HG03039 (cell line): Measurements from ENCODE around the gene KCNH2.
"Not testable (repeated sequence)": the region's sequence is repeated elsewhere in the genome, so short reads cannot be mapped to it uniquely, and the experiment has no call there.

Experiments used
- ATAC-seq: cut with Tn5 transposase; IDR thresholded peaks from one replicate; pipeline ENCODE4 v1.9.1; 2021; ENCODE audit warnings: mild to moderate bottlenecking, moderate library complexity; ENCODE audit not compliant: unreplicated experiment

KCNH2 gene

GRCh38 chr7:150936018-150936417, 42.1 kb downstream of the KCNH2 start:
- no peak for ATAC-seq

DNA sequence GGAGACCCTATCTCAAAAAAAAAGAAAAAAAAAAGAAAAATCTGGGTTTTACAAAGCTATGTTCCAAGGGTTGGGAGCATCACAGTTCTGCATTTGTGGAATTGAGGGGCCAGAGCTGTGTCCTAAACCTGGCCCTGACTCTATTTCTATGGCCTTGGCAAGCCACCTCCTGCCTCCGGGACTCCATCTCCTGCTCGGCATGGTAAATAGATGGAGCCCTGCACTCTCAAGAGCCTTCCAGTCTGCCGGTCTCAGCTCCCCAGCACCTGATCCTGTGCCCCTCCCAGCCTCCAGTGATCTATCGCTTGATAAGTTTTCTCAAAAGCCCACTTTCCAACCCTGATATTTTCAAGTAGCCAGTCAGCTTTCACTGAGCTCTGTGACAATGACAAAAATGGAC, 43.0 kb downstream of the KCNH2 start:
- no peak for ATAC-seq

DNA sequence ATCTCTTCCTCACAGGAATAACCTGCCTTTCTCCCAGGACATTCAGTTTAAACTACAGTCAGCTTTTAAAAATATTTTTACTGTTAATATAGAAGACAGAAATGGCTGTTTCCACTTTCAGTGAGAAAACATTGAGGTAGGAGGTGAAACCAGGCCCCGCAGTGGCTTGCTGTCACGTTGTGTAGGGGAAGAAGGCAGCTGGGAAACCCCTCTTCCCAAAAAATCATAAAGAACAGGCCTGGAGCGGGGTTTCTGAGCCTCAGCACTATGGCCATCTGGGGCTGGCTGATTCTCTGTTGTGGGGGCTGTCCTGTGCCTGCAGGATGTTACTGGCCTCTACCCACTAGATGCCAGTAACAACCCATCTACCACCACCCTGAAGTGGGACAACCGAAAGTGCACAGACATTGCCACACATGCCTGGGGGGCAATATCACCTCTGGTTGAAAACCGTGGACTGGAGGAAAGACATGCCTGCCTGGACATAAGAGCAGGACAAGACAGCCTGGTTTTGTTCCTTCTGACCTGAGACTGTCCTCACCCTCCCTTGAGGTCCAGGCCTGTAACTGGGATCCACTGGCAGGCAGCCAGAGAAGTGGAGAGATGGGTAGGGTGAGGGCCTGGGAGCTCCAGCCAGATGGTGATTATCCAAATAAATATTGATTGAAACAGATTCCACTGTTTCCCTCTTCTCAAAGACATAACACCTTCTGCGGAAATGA, 43.9 kb downstream of the KCNH2 start:
- no peak for ATAC-seq

DNA sequence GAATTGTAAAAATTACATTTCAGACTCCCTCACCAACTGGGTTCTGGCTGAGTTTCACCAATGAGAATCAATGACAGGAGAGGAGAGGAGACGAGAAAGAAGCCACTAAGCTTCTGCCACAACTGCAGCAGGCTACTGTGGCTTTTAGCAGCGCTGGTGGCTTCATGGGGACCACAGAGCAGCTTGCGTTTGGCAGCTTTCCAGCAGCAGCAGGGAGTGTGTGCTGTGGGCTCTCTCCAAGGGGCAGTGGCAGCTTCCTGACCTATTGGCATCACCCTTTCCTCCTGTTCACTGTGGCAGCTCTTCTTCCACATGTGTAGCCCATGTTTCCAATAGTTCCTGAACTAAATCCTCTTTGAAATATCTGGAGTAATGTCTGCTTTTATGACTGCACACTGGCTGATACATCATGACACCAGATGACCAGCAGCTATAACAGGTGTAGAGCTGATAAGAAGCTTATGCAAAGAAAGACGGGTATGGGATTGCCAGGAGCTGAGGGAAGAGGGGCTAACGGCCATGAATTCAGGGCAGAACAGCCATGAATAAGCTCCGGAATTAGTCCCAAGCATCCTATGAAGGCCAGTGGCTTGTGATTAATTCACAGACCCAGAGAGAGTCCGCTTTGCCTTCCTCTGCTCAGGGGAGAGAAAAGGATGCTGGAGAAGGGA, 46.8 kb downstream of the KCNH2 start:
- no peak for ATAC-seq

GRCh38 chr7:150928541-150928940, 49.6 kb downstream of the KCNH2 start:
- ATAC-seq, result no peak

DNA sequence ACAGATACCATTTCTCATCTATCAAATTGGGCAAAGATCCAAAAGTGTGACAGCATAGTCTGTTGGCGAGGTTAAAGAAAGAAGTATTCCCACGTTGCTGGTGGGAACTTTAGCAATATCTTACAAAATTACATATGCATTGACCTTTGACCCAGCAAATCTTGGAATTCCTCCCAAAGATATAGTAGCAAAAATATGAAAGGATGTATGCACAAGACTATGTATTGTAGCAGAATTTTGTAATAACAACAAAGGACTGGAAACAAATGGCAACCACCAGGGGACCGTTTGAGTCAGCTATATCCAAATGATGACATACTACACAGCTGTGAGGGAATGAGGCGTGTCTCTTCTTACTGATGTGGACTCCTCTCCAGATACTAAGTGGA, 50.2 kb downstream of the KCNH2 start:
- no peak for ATAC-seq

- no peak for ATAC-seq
These were observed 50.8 kb downstream of the KCNH2 start for GRCh38 chr7:150927157-150927955.

- ATAC-seq, result no peak
These were observed 52.1 kb downstream of the KCNH2 start for GRCh38 chr7:150926066-150926465.

DNA sequence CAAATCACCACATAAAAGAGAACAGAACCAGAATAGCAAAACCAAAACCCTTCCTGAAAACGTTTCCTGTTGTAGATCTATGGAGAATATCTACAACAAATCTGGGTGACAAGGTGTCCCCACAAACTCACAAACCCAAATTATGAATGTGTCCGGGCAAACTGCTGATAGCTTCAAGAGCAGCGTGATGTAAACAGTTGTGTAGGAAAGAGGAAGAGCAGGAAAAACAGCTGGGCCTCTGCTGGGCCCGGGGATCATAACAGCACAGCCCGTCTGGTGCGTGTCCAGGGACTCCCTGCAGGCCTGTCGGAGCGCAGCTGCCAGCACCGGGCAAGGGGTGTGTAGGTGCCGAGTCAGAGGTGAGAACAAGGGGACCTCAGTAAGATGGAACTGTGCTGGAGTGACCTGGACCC, 53.7 kb downstream of the KCNH2 start:
- ATAC-seq, result no peak

- no peak for ATAC-seq
These were observed 54.3 kb downstream of the KCNH2 start for GRCh38 chr7:150923802-150924201.

- no peak for ATAC-seq
These were observed 54.9 kb downstream of the KCNH2 start for GRCh38 chr7:150923196-150923595.

GRCh38 chr7:150919160-150919559, 59.0 kb downstream of the KCNH2 start:
- ATAC-seq, result no peak

GRCh38 chr7:150918378-150918777, 59.7 kb downstream of the KCNH2 start:
- no peak for ATAC-seq

- no peak for ATAC-seq
These were observed 60.2 kb downstream of the KCNH2 start for GRCh38 chr7:150917969-150918368.

GRCh38 chr7:150916670-150917069, 61.5 kb downstream of the KCNH2 start:
- no peak for ATAC-seq

GRCh38 chr7:150914966-150915365, 63.2 kb downstream of the KCNH2 start:
- no peak for ATAC-seq

- ATAC-seq, result no peak
These were observed 63.9 kb downstream of the KCNH2 start for GRCh38 chr7:150914196-150914595.

GRCh38 chr7:150912427-150912826, 65.7 kb downstream of the KCNH2 start:
- ATAC-seq, result no peak

DNA sequence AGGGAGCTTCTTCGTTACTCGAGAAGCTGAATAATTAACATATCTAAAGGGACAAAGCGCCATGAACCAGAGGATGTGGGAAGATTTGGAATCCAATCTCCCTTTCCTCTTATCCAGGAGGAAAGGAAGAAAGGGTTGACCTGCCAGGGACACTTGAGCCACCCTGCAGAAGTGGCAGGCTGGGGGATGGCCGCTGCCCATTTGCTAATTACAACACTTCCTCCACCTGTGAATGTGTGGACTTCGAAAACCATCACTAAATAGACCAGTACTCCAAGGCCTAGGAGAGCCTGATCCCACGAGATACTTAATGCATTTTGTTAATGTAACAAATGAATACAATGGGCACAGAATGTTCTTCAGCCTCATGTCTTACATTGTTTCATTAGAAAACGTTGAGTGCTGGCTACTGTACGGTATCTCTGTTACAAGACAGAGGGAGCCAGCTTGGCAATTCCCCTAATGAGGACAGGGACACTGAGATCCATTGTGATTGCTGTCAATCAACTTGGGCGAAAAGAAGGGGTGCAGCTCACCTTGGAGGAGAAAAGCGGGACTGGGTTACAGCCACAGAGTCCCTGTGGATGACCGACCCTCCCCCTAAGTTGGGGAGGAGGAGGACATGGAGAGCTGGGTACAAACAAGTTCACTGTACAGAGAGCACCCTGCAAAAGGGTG, 66.4 kb downstream of the KCNH2 start:
- ATAC-seq, result no peak

DNA sequence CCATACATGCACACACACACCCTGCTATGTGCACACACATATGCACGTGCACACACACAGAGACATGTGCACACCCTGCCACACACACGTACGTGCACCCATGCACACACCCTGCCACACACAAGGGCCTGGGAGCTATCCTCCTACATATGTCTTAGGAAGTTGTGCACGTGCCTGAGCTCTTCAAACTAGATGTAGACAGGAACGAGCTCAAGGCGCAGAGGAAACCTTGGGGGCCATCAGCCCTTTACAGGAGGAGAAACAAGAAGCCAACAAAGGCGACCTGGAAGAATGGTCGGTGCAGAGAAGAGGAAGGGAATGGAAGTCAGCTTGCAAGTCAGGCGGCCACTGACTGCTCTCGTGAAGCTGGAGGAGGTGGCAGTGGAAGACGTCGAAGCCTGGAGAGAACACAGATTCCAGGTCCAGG, 67.1 kb downstream of the KCNH2 start:
- ATAC-seq, result no peak

- not testable (repeated sequence) for ATAC-seq
These were observed 67.7 kb downstream of the KCNH2 start for GRCh38 chr7:150910305-150910995.
